ENCODE data around the gene CFB. TPM values are rescaled to one million over a fixed set of nuclear protein-coding genes. Genes with fewer than 3 reads are reported as not detected.

The CFB gene
- total and polyA plus RNA-seq, 2 of the 13 experiments (the other 11 are each of a cell fraction or from before 2014, with no cell fraction given), result 171 to 513 TPM

- TF ChIP-seq NFE2L2 (IDR thresholded peaks at IDR 0.05; ENCODE audit: low read length) (no peak), ZNF441 (CRISPR knock-in tag; IDR thresholded peaks at IDR 0.05; ENCODE audit: borderline replicate concordance) (0 out of 2 replicates have a peak, but pooled peaks have one; percentile 8), ZNF432 (CRISPR knock-in tag; IDR thresholded peaks at IDR 0.05; ENCODE audit: borderline replicate concordance) (no peak), EED (CRISPR knock-in tag; IDR thresholded peaks at IDR 0.05) (no peak), KDM3A (CRISPR knock-in tag; IDR thresholded peaks at IDR 0.05; ENCODE audit: low read depth) (peak; percentile 57; the same call in 1 of the 2 replicates), TBX2 (CRISPR knock-in tag; IDR thresholded peaks at IDR 0.05; ENCODE audit: borderline replicate concordance) (peak; percentile 90), MXD4 (CRISPR knock-in tag; IDR thresholded peaks at IDR 0.05) (peak; percentile 94), ESRRA (CRISPR knock-in tag; IDR thresholded peaks at IDR 0.05; ENCODE audit: low read depth) (peak; percentile 16; the same call in 1 of the 2 replicates), NKX3-1 (CRISPR knock-in tag; IDR thresholded peaks at IDR 0.05) (no peak), KAT8 (CRISPR knock-in tag; IDR thresholded peaks at IDR 0.05) (peak; percentile 87), NFYC (CRISPR knock-in tag; IDR thresholded peaks at IDR 0.05) (no peak), MLLT10 (CRISPR knock-in tag; IDR thresholded peaks at IDR 0.05) (no peak), ZBTB25 (CRISPR knock-in tag; IDR thresholded peaks at IDR 0.05) (peak; percentile 71), E2F2 (CRISPR knock-in tag; IDR thresholded peaks at IDR 0.05; ENCODE audit: borderline replicate concordance) (peak; percentile 53; the same call in 1 of the 2 replicates), ATAD3A (CRISPR knock-in tag; IDR thresholded peaks at IDR 0.05) (no peak), HOXA7 (CRISPR knock-in tag; IDR thresholded peaks at IDR 0.05) (no peak)
- TF ChIP-seq, protein P1, sequence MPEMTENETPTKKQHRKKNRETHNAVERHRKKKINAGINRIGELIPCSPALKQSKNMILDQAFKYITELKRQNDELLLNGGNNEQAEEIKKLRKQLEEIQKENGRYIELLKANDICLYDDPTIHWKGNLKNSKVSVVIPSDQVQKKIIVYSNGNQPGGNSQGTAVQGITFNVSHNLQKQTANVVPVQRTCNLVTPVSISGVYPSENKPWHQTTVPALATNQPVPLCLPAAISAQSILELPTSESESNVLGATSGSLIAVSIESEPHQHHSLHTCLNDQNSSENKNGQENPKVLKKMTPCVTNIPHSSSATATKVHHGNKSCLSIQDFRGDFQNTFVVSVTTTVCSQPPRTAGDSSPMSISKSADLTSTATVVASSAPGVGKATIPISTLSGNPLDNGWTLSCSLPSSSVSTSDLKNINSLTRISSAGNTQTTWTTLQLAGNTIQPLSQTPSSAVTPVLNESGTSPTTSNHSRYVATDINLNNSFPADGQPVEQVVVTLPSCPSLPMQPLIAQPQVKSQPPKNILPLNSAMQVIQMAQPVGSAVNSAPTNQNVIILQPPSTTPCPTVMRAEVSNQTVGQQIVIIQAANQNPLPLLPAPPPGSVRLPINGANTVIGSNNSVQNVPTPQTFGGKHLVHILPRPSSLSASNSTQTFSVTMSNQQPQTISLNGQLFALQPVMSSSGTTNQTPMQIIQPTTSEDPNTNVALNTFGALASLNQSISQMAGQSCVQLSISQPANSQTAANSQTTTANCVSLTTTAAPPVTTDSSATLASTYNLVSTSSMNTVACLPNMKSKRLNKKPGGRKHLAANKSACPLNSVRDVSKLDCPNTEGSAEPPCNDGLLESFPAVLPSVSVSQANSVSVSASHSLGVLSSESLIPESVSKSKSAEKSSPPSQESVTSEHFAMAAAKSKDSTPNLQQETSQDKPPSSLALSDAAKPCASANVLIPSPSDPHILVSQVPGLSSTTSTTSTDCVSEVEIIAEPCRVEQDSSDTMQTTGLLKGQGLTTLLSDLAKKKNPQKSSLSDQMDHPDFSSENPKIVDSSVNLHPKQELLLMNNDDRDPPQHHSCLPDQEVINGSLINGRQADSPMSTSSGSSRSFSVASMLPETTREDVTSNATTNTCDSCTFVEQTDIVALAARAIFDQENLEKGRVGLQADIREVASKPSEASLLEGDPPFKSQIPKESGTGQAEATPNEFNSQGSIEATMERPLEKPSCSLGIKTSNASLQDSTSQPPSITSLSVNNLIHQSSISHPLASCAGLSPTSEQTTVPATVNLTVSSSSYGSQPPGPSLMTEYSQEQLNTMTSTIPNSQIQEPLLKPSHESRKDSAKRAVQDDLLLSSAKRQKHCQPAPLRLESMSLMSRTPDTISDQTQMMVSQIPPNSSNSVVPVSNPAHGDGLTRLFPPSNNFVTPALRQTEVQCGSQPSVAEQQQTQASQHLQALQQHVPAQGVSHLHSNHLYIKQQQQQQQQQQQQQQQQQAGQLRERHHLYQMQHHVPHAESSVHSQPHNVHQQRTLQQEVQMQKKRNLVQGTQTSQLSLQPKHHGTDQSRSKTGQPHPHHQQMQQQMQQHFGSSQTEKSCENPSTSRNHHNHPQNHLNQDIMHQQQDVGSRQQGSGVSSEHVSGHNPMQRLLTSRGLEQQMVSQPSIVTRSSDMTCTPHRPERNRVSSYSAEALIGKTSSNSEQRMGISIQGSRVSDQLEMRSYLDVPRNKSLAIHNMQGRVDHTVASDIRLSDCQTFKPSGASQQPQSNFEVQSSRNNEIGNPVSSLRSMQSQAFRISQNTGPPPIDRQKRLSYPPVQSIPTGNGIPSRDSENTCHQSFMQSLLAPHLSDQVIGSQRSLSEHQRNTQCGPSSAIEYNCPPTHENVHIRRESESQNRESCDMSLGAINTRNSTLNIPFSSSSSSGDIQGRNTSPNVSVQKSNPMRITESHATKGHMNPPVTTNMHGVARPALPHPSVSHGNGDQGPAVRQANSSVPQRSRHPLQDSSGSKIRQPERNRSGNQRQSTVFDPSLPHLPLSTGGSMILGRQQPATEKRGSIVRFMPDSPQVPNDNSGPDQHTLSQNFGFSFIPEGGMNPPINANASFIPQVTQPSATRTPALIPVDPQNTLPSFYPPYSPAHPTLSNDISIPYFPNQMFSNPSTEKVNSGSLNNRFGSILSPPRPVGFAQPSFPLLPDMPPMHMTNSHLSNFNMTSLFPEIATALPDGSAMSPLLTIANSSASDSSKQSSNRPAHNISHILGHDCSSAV (CRISPR knock-in tag; IDR thresholded peaks at IDR 0.05; ENCODE audit: borderline replicate concordance), result no peak
- TF ChIP-seq, protein P2, sequence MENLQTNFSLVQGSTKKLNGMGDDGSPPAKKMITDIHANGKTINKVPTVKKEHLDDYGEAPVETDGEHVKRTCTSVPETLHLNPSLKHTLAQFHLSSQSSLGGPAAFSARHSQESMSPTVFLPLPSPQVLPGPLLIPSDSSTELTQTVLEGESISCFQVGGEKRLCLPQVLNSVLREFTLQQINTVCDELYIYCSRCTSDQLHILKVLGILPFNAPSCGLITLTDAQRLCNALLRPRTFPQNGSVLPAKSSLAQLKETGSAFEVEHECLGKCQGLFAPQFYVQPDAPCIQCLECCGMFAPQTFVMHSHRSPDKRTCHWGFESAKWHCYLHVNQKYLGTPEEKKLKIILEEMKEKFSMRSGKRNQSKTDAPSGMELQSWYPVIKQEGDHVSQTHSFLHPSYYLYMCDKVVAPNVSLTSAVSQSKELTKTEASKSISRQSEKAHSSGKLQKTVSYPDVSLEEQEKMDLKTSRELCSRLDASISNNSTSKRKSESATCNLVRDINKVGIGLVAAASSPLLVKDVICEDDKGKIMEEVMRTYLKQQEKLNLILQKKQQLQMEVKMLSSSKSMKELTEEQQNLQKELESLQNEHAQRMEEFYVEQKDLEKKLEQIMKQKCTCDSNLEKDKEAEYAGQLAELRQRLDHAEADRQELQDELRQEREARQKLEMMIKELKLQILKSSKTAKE (CRISPR knock-in tag; IDR thresholded peaks at IDR 0.05; ENCODE audit: borderline replicate concordance), result peak; percentile 74
Measured at GRCh38 chr6:31927242-31927862, 18.5 kb upstream of the CFB start, which contains the start of gene C2 (continued).
